ENCODE measurements around the gene CD200. TPM values are rescaled to one million over a fixed set of nuclear protein-coding genes. Genes with fewer than 3 reads are reported as not detected.

The CD200 gene
- total and polyA plus RNA-seq, 2 experiments from 2014 or later = 0.20 TPM; not detected in 1

DNA sequence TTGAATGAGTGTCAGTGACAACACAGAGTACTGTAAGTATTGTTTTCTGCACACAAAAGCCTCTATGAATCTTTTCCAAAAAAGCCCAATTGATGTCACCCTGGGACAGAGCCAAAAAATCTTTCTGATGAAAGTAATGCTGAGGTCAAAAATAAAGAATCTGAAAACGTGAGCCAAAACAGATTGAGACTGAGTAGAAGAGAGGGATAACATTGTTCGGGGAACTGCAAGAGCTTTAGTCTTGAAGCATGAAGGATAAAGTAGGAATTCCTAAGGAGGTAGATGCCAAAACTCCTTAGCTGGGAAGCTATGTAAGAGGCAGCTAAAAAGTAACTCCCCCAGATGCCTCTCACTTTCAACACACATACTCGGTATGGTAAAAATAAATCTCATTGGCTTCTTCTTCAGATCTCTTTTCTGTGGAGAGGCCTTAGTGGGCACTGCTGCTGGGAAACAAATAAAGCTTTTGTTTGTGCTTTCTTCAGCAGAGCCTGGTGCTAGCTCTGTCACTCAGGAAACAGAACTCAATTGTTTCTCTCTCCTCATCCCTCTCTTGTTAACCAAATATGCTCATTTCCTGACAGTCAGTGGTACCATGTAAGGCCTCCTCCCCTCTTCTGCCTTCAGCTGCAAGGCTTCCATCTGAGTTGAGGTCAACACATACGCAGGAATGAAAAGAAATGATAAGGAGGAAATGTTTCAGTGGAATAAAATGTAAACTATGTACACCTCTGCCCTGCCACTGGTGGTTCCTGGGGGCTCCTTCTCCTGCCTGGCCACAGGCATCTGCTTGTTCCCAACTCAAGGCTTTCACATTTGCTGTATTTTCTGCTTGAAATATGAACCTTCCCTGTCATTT is 58.1 kb downstream of the CD200 start:
- no peaks in the 10 kb centered on the region for H3K9me2 ChIP-seq (ENCODE audit: insufficient read depth)

GRCh38 chr3:112391648-112392047 is 58.7 kb downstream of the CD200 start:
- Histone ChIP-seq H3F3A (ENCODE audit: insufficient read depth) (peaks cover 31% of the 10 kb centered on the region), H2AFZ (peak overlapping the region; percentile 70), H3K79me2 (ENCODE audit: insufficient read depth) (no peaks in the 10 kb centered on the region), H3K9me2 (ENCODE audit: insufficient read depth) (no peaks in the 10 kb centered on the region), H3K9ac (peak overlapping the region; percentile 31), H3K36me3 (ENCODE audit: low read depth) (no peaks in the 10 kb centered on the region), H3K4me2 (ENCODE audit: unreplicated experiment) (peak overlapping the region; percentile 50), H3K4me1 (ENCODE audit: insufficient read depth) (peaks cover 35% of the 10 kb centered on the region), H3K9me3 (ENCODE audit: low read depth) (no peaks in the 10 kb centered on the region), H3K4me3 (peak overlapping the region; percentile 30), H4K20me1 (ENCODE audit: insufficient read depth) (no peaks in the 10 kb centered on the region), H3K27ac (peak overlapping the region; percentile 75), H3K27me3 (replicated peaks; ENCODE audit: insufficient read depth) (no peaks in the 10 kb centered on the region)
- peak; percentile 64 for DNase-seq
- WGBS, 2 experiments (ENCODE audit: low coverage in 1 of 2, low lambda C conversion rate in 2 of 2, missing lambda C conversion rate in 2 of 2) = 68 to 75% methylated on average over 3 of the region's 3 CpGs
- in situ Hi-C loops (cut with MboI) = no loop called here
- TF ChIP-seq EZH2 (IDR thresholded peaks at IDR 0.05; ENCODE audit: insufficient read depth, poor library complexity, severe bottlenecking) (no peak), EZH2phosphoT487 (IDR thresholded peaks at IDR 0.05; ENCODE audit: insufficient read depth, low read depth) (no peak)

More for the DNA sequence above, 58.1 kb downstream of the CD200 start:
- peak overlapping the region; percentile 30 for H3K4me3 ChIP-seq
- peaks cover 35% of the 10 kb centered on the region for H3K4me1 ChIP-seq (ENCODE audit: insufficient read depth)
- no peaks in the 10 kb centered on the region for H4K20me1 ChIP-seq (ENCODE audit: insufficient read depth)
- H3K4me2 ChIP-seq (ENCODE audit: unreplicated experiment) = peak overlapping the region; percentile 50
- H3K9me3 ChIP-seq (ENCODE audit: low read depth) = no peaks in the 10 kb centered on the region
- H2AFZ ChIP-seq = peak overlapping the region; percentile 70
- 2 to 7% methylated on average over 4 of the region's 4 CpGs for WGBS, 2 experiments (ENCODE audit: low coverage in 1 of 2, low lambda C conversion rate in 2 of 2, missing lambda C conversion rate in 2 of 2)
- peak overlapping the region; percentile 75 for H3K27ac ChIP-seq
- TF ChIP-seq EZH2phosphoT487 (IDR thresholded peaks at IDR 0.05; ENCODE audit: insufficient read depth, low read depth) (no peak), EZH2 (IDR thresholded peaks at IDR 0.05; ENCODE audit: insufficient read depth, poor library complexity, severe bottlenecking) (no peak)
- DNase-seq = peak; percentile 81
- in situ Hi-C loops (cut with MboI) = no loop called here
- H3K9ac ChIP-seq = peak overlapping the region; percentile 40
- no peaks in the 10 kb centered on the region for H3K79me2 ChIP-seq (ENCODE audit: insufficient read depth)
- no peaks in the 10 kb centered on the region for H3K36me3 ChIP-seq (ENCODE audit: low read depth)
- peaks cover 31% of the 10 kb centered on the region for H3F3A ChIP-seq (ENCODE audit: insufficient read depth)
- H3K27me3 ChIP-seq (replicated peaks; ENCODE audit: insufficient read depth) = no peaks in the 10 kb centered on the region

- Histone ChIP-seq H3K27ac (no peak overlapping the region), H3K36me3 (ENCODE audit: low read depth) (no peaks in the 10 kb centered on the region), H3K4me1 (ENCODE audit: insufficient read depth) (peaks cover 35% of the 10 kb centered on the region), H3F3A (ENCODE audit: insufficient read depth) (peaks cover 31% of the 10 kb centered on the region), H3K9me3 (ENCODE audit: low read depth) (no peaks in the 10 kb centered on the region), H4K20me1 (ENCODE audit: insufficient read depth) (no peaks in the 10 kb centered on the region), H3K9me2 (ENCODE audit: insufficient read depth) (no peaks in the 10 kb centered on the region), H3K4me2 (ENCODE audit: unreplicated experiment) (no peak overlapping the region), H3K9ac (no peak overlapping the region), H3K27me3 (replicated peaks; ENCODE audit: insufficient read depth) (no peaks in the 10 kb centered on the region), H3K4me3 (no peak overlapping the region), H2AFZ (no peak overlapping the region), H3K79me2 (ENCODE audit: insufficient read depth) (no peaks in the 10 kb centered on the region)
- DNase-seq = no peak
- in situ Hi-C loops (cut with MboI) = no loop called here
- WGBS, 2 experiments (ENCODE audit: low coverage in 1 of 2, low lambda C conversion rate in 2 of 2, missing lambda C conversion rate in 2 of 2) = 51% methylated on average over 6 of the region's 6 CpGs
- TF ChIP-seq EZH2 (IDR thresholded peaks at IDR 0.05; ENCODE audit: insufficient read depth, poor library complexity, severe bottlenecking) = no peak
- no peak for TF ChIP-seq EZH2phosphoT487 (IDR thresholded peaks at IDR 0.05; ENCODE audit: insufficient read depth, low read depth)
Observed at GRCh38 chr3:112392393-112393359, 59.7 kb downstream of the CD200 start.

DNA sequence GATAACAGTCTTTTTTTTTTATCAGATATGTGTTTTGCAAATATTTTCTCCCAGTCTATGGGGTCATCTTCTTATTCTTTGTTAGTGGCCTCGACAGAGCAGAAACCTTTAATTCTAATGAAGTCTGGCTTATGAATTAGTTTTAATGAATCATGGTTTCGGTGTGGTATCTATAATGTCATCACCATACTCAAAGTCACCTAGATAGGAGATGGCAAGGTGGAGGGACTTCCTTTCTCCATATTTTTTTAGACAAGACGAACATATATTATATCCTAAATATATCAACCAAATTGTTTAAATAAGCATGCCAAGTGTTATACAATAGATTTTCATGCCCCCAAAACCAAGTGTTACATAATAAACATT is 60.4 kb downstream of the CD200 start:
- H3K27me3 ChIP-seq (replicated peaks; ENCODE audit: insufficient read depth) = no peaks in the 10 kb centered on the region
- H3K4me1 ChIP-seq (ENCODE audit: insufficient read depth) = peaks cover 35% of the 10 kb centered on the region
- H3K4me3 ChIP-seq = no peak overlapping the region
- in situ Hi-C loops (cut with MboI) = no loop called here
- no peaks in the 10 kb centered on the region for H4K20me1 ChIP-seq (ENCODE audit: insufficient read depth)
- H2AFZ ChIP-seq = no peak overlapping the region
- no peak overlapping the region for H3K27ac ChIP-seq
- no peaks in the 10 kb centered on the region for H3K36me3 ChIP-seq (ENCODE audit: low read depth)
- H3K79me2 ChIP-seq (ENCODE audit: insufficient read depth) = no peaks in the 10 kb centered on the region
- H3K9ac ChIP-seq = no peak overlapping the region
- DNase-seq = no peak
- H3K9me2 ChIP-seq (ENCODE audit: insufficient read depth) = no peaks in the 10 kb centered on the region
- peaks cover 31% of the 10 kb centered on the region for H3F3A ChIP-seq (ENCODE audit: insufficient read depth)
- H3K9me3 ChIP-seq (ENCODE audit: low read depth) = no peaks in the 10 kb centered on the region
- TF ChIP-seq EZH2 (IDR thresholded peaks at IDR 0.05; ENCODE audit: insufficient read depth, poor library complexity, severe bottlenecking) (no peak), EZH2phosphoT487 (IDR thresholded peaks at IDR 0.05; ENCODE audit: insufficient read depth, low read depth) (no peak)
- WGBS, 2 experiments (ENCODE audit: low coverage in 1 of 2, low lambda C conversion rate in 2 of 2, missing lambda C conversion rate in 2 of 2) = 42 to 44% methylated on average over 3 of the region's 3 CpGs
- no peak overlapping the region for H3K4me2 ChIP-seq (ENCODE audit: unreplicated experiment)

All from GM23248 (cell line).